Ishikawa (cell line): ENCODE measurements around the gene PROCA1.

Experiments
- CREB1 ChIP-seq: IDR thresholded peaks from 2 replicates; pipeline ENCODE4 v1.6.1; 2012; ENCODE audit warnings: low read depth
- EP300 ChIP-seq: IDR thresholded peaks from 2 replicates; pipeline ENCODE4 v1.6.1; 2012; ENCODE audit warnings: borderline replicate concordance
- MAX ChIP-seq: IDR thresholded peaks from 2 replicates; pipeline ENCODE4 v1.6.1; 2012
- REST ChIP-seq: IDR thresholded peaks from 2 replicates; pipeline ENCODE4 v1.6.1; 2012; ENCODE audit warnings: low read depth, mild to moderate bottlenecking
- TAF1 ChIP-seq: IDR thresholded peaks from 2 replicates; pipeline ENCODE4 v1.6.1; 2012; ENCODE audit warnings: low read depth, mild to moderate bottlenecking
- TEAD4 ChIP-seq: IDR thresholded peaks from 2 replicates; pipeline ENCODE4 v1.6.1; 2012
- USF1 ChIP-seq: IDR thresholded peaks from 2 replicates; pipeline ENCODE4 v1.6.1; 2012
- YY1 ChIP-seq: IDR thresholded peaks from 2 replicates; pipeline ENCODE4 v1.6.1; 2012; ENCODE audit warnings: low read depth

GRCh38 chr17:28725166-28725659 is 13.5 kb upstream of the PROCA1 start:
- TF ChIP-seq USF1: no peak
- TF ChIP-seq CREB1: no peak
- no peak for TF ChIP-seq TAF1
- TF ChIP-seq REST: no peak
- no peak for TF ChIP-seq MAX
- TF ChIP-seq EP300: 0 out of 2 replicates have a peak, but pooled peaks have one; percentile 7
- no peak; the same call in 1 of the 2 replicates for TF ChIP-seq TEAD4
- TF ChIP-seq YY1: no peak
